Right lobe of liver (tissue), 6 donors: Measurements from ENCODE around the gene GALNT5. TPM values are rescaled to one million over a fixed set of nuclear protein-coding genes. Genes with fewer than 3 reads are reported as not detected.

Source experiments
- ATAC-seq, 4 donors: fragments of 200-7000 bp; cut with Tn5 transposase; one replicate each; pipeline ENCODE4 v1.9.1; 2020; ENCODE audit warnings: mild to moderate bottlenecking in 4 of 4, moderate library complexity in 4 of 4
- DNase-seq, 3 donors: peaks; one replicate each; pipeline ENCODE4 v3.0.0-alpha.2; 2020
- H3K27ac ChIP-seq, 3 donors: fragments of 200-600 bp; one replicate each; pipeline ENCODE4 v1.8.0; 2022
- H3K27me3 ChIP-seq, 2 donors: fragments of 200-600 bp; one replicate each; pipeline ENCODE4 v1.8.0; 2022
- H3K36me3 ChIP-seq, 4 donors: fragments of 200-600 bp; sonication (generic) in 1 of 4; one replicate each; pipeline versions ENCODE4 v1.5.1 to v1.8.0; 2017 to 2022; ENCODE audit warnings: control low read depth in 1 of 4
- H3K4me1 ChIP-seq, 4 donors: fragments of 200-600 bp; sonication (generic) in 1 of 4; one replicate each; pipeline versions ENCODE4 v1.5.1 to v1.8.0; 2017 to 2022; ENCODE audit warnings: control low read depth in 1 of 4
- H3K4me3 ChIP-seq, 3 donors: fragments of 200-600 bp; one replicate each; pipeline ENCODE4 v1.8.0; 2022
- H3K9me3 ChIP-seq, 4 donors: fragments of 200-600 bp; sonication (generic) in 1 of 4; one replicate each; pipeline versions ENCODE4 v1.5.1 to v1.8.0; 2017 to 2022; ENCODE audit warnings: control low read depth in 1 of 4
- CTCF ChIP-seq, 4 donors: fragments of 200-600 bp in 3 of 4; fragments of 450-650 bp in 1 of 4; IDR thresholded peaks; one replicate each; pipeline versions ENCODE4 v1.5.1 to v1.8.0; 2016 to 2022; ENCODE audit warnings: antibody characterized with exemption in 4 of 4, mild to moderate bottlenecking in 2 of 4
- POLR2A ChIP-seq: fragments of 450-650 bp; IDR thresholded peaks from one replicate; pipeline ENCODE4 v1.6.1; 2017; ENCODE audit warnings: antibody characterized with exemption, mild to moderate bottlenecking
- WGBS: methylation state at CpG from one replicate; pipeline ENCODE4 v1.1.6; 2018; ENCODE audit warnings: low coverage, low lambda C conversion rate; ENCODE audit not compliant: insufficient coverage; ENCODE audit errors: missing lambda C conversion rate; 5-methylcytosine and 5-hydroxymethylcytosine counted together
- intact Hi-C, 2 donors: fragments of 100-400 bp; cut with DNase I; formaldehyde crosslinking; loops; one replicate each; pipeline versions ENCODE4 v1.11.2 to v1.14.1; 2022
- total RNA-seq, 6 experiments: library from RNA; depleted of rRNA in 2 of 6; stranded (reverse); fragments of >200 nt in 2 of 6; fragmentation: NEBNext Ultra II Directional in 3 of 6; extraction: Animal tissue kit (Norgen Biotek cat#: 25700) in 3 of 6; gene quantifications; one replicate each; pipeline versions ENCODE4 v1.1.0 to v1.2.4, GENCODE V29; 2016 to 2023
- donor health status: DM: no; HTN: yes; CAD: no.
- donor health status: DM: no; HTN: no; CAD: no.
- donor health status: DM: no; HTN: no; CAD: no.
- donor health status: DM: no; HTN: yes; CAD: no.
- donor health status: DM: no; HTN: yes; CAD: no.

The GALNT5 gene
- total RNA-seq, 6 experiments from 2014 or later: 0.07 TPM; not detected in 5

DNA sequence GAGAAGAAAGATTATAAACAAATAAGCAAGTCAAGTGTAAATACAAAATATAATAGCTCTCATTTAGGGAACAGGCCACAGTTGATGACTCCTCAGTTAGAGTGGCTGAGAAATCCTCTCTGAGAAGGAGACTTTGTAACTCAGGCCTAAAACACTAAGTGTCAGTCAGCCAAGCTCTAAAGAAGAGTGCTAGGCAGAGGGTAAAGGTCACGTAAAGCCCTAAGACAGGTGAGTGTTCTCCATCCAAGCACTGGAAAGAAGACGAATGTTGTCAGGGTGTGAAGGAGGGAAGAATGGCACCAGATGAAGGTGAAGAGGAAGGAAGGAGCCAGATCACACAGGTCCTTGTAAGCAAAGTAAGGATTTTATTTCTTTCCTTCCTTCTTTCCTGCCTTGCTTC lies 43.8 kb downstream of the GALNT5 start:
- Histone ChIP-seq H3K27ac (no peak overlapping the region), H3K27me3 (no peaks in the 10 kb centered on the region), H3K4me1 (no peaks in the 10 kb centered on the region), H3K36me3 (no peaks in the 10 kb centered on the region), H3K9me3 (no peaks in the 10 kb centered on the region), H3K4me3 (no peak overlapping the region)
- 76% methylated on average over 2 of the region's 2 CpGs for WGBS
- DNase-seq (no peak), ATAC-seq (no peak)
- intact Hi-C loops: no loop called here
- TF ChIP-seq POLR2A: no peak
- TF ChIP-seq CTCF (IDR thresholded peaks at IDR 0.05): no peak

DNA sequence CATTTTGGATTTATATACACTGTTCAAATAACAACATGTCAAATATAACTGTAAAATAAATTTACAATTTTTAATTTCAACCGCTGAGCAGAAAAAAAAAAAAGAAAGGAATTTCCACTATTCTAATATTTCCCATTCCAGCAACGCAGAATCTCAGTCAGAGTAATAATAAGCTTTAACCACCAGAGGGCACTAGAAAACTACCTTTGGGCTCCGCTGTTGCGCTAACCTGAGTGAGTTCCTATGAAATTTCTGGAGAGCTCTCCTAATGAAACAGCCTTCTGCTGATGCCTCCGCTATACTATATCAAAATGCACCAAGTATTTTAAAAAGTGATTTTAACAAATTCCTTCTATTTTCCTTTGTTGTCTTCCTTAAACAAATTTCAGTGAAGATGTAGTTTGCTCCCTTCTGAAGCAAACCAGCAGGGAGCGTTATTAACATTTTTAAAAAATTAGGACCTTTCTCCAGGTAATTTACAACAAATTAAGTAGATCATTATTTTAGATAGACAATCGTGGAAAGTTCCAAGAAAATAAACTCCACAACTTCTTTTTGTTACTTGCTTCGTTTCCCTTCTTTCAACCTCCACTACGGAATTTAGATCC lies 45.1 kb downstream of the GALNT5 start:
- H3K9me3 ChIP-seq: no peaks in the 10 kb centered on the region
- DNase-seq (no peak), ATAC-seq (peak; percentile 94 to 98 (median 96))
- TF ChIP-seq CTCF (IDR thresholded peaks at IDR 0.05) (peak; percentile 67 to 91 (median 86)), POLR2A (no peak)
- intact Hi-C loops: no loop called here
- H3K4me3 ChIP-seq: no peak overlapping the region
- H3K27me3 ChIP-seq: no peaks in the 10 kb centered on the region
- H3K27ac ChIP-seq: no peak overlapping the region
- WGBS: 19% methylated on average over 9 of the region's 9 CpGs
- no peaks in the 10 kb centered on the region for H3K36me3 ChIP-seq
- no peaks in the 10 kb centered on the region for H3K4me1 ChIP-seq

- ATAC-seq (no peak), DNase-seq (no peak)
- H3K4me1 ChIP-seq: no peaks in the 10 kb centered on the region
- H3K4me3 ChIP-seq: no peak overlapping the region
- no peaks in the 10 kb centered on the region for H3K36me3 ChIP-seq
- H3K27me3 ChIP-seq: no peaks in the 10 kb centered on the region
- no peak overlapping the region for H3K27ac ChIP-seq
- intact Hi-C loops: no loop called here
- 33% methylated on average over 2 of the region's 2 CpGs for WGBS
- H3K9me3 ChIP-seq: no peaks in the 10 kb centered on the region
- no peak for TF ChIP-seq POLR2A
- no peak for TF ChIP-seq CTCF (IDR thresholded peaks at IDR 0.05)
Observed at GRCh38 chr2:157303612-157304011, 46.1 kb downstream of the GALNT5 start.

DNA sequence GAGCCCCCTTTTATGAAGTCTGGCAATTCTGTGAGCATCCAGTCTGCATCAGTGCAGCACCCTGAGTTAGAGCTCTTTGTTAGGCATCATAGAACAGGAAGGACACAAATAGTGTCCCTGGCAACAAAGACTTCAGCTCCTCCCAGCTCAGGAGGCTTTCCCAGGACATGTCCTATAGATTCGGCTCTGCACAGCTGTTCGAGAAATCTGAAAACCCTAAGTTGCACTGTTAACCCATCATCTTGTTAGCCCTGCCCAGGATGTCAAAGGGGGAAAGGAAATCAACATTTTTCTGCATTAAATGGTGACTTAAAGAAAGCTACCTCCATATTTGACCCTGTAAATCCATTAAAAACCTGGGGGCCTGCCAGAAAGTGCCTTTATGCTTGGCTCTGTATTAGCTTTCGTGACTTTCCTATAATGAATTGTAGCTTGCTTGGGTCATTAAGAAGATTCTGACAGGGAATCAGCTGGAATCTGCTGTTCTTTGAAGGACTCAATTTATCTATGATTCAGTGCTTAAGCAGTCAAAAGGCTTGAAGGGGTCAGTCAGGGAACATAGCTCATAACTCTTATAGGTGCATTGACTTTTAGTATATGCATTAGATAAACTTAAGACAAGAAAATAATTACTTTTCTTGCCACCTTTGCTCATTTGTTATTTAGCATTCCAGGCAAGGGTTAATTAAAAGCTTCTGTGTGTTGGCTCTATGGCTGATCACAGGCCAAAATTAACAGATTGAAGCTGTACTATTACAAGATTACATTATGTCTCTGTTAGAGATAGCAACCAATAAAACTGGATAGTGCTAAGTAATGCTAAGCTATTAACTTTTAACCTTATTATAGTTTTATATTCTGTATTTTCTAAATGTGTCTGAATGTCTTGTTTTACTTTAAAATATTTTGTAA lies 47.6 kb downstream of the GALNT5 start:
- no peak for ATAC-seq
- Histone ChIP-seq H3K4me3 (no peak overlapping the region), H3K36me3 (no peaks in the 10 kb centered on the region), H3K9me3 (no peaks in the 10 kb centered on the region), H3K4me1 (no peaks in the 10 kb centered on the region), H3K27me3 (no peaks in the 10 kb centered on the region), H3K27ac (no peak overlapping the region)
- no peak for TF ChIP-seq POLR2A
- no peak for TF ChIP-seq CTCF (IDR thresholded peaks at IDR 0.05)
- no peak for DNase-seq
- intact Hi-C loops: no loop called here
- 44% methylated on average over 3 of the region's 3 CpGs for WGBS
